ENCODE data around the gene TNNI2.

DNA sequence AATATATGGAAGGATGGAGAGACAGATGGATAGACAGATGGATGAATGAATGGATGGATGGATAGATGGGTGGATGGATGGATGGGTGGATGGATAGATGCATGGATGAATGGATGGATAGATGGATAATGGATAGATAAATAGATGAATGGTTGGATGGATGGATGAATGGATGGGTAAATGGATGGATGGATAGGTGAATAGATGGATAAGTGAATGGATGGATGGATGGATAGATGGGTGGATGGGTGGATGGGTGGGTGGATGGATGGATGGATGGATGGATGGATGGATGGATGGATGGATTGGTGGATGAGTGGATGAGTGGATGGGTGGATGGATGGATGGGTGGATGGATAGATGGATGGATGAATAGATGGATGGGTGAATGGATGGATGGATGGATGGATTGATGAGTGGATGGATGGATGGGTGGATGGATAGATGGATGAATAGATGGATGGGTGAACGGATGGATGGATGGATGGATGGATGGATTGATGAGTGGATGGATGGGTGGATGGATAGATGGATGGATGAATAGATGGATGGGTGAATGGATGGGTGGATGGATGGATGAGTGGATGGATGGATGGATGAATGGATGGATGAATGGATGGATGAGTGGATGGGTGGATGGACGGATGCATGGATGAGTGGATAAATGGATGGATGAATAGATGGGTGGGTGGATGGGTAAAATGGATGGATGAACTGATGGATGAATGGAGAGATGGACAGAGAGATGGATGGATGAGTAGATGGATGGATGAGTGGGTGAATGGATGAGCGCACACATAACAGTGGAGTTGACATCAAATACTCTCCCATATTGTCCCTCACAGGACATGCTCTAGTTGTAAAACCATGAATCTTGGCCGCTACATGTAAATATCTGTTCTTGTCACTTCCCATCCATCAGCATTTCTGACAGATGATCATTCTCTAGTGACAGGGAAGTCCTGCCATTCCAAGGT, 22.9 kb downstream of the TNNI2 start:
- TF ChIP-seq, protein P1, sequence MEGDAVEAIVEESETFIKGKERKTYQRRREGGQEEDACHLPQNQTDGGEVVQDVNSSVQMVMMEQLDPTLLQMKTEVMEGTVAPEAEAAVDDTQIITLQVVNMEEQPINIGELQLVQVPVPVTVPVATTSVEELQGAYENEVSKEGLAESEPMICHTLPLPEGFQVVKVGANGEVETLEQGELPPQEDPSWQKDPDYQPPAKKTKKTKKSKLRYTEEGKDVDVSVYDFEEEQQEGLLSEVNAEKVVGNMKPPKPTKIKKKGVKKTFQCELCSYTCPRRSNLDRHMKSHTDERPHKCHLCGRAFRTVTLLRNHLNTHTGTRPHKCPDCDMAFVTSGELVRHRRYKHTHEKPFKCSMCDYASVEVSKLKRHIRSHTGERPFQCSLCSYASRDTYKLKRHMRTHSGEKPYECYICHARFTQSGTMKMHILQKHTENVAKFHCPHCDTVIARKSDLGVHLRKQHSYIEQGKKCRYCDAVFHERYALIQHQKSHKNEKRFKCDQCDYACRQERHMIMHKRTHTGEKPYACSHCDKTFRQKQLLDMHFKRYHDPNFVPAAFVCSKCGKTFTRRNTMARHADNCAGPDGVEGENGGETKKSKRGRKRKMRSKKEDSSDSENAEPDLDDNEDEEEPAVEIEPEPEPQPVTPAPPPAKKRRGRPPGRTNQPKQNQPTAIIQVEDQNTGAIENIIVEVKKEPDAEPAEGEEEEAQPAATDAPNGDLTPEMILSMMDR (IDR thresholded peaks at IDR 0.05): no peak
- TF ChIP-seq POLR2A (IDR thresholded peaks at IDR 0.05): no peak
- TF ChIP-seq EP300 (IDR thresholded peaks at IDR 0.05): no peak

Measured in gastroesophageal sphincter (tissue), 3 donors.